ENCODE data around the gene DHRSX. TPM values are rescaled to one million over a fixed set of nuclear protein-coding genes. Genes with fewer than 3 reads are reported as not detected.
A peak's percentile ranks its signal among the peaks of the same experiment; 100 is the strongest.
"Not testable (repeated sequence)": the region's sequence is repeated elsewhere in the genome, so short reads cannot be mapped to it uniquely, and the experiment has no call there.

DHRSX gene
- total and polyA plus RNA-seq, 4 experiments from 2014 or later = 12.1 to 23.5 (median 16.5) TPM

DNA sequence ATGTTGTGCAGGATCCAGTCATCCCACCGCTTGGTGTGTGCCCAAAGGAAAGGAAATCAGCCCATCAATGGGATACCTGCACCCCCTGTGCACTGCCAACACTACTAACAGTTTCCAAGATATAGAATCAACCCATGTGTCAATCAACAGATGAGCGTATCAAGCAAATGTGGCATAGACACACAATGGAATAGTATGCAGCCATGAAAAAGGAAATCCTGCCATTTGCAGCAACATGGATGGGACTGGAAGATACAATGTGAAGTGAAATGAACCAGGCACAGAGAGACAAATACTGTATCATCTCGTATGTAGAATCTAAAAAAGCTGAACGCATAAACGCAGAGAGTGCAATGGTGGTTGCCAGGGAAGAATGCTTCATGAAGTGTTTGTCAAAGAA, 20.8 kb downstream of the DHRSX start:
- H3K27me3 Mint-ChIP-seq; H3K27ac Mint-ChIP-seq; H3K27ac ChIP-seq (ENCODE audit: low read depth, low read length); H3K36me3 ChIP-seq (ENCODE audit: insufficient read depth, low read length); DNase-seq; H3K27me3 ChIP-seq (ENCODE audit: insufficient read depth, low read length); H3K9me3 Mint-ChIP-seq; H3K4me3 ChIP-seq (ENCODE audit: low read length in 2 of 2); intact Hi-C loops (cut with micrococcal nuclease); POLR2A ChIA-PET (ENCODE audit: partially characterized antibody); CTCF ChIA-PET (ENCODE audit: partially characterized antibody); H3K4me3 Mint-ChIP-seq; H3K4me1 ChIP-seq (ENCODE audit: insufficient read depth, low read length); H3K9me3 ChIP-seq (ENCODE audit: control insufficient read depth in 1 of 2, low read length in 2 of 2): not testable (repeated sequence)
- Mint-ChIP-seq H3K4me1 (peaks cover 4 to 15% (median 10%) of the 10 kb centered on the region in 4 donors), H3K36me3 (peaks cover 11 to 22% of the 10 kb centered on the region in 2 donors)

DNA sequence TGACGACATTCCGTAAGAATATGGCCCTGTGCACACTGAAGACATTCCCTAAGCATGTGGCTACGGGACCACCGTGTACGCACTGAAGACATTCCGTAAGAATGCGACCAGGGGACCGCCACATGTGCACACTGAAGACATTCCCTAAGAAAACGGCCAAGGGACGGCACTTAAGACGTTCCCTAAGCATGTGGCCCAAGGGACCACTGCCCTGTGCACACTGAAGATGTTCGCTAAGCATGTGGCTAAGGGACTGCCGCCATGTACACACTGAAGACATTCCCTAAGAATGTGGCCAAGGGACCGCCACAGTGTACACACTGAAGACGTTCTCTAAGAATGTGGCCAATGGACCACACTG, 21.4 kb downstream of the DHRSX start:
- no peak for DNase-seq
- H3K27me3 ChIP-seq (ENCODE audit: insufficient read depth, low read length) = no peaks in the 10 kb centered on the region
- H3K9me3 ChIP-seq (ENCODE audit: control insufficient read depth in 1 of 2, low read length in 2 of 2) = no peaks in the 10 kb centered on the region
- POLR2A ChIA-PET (ENCODE audit: partially characterized antibody) = no interaction called here
- Mint-ChIP-seq H3K36me3 (peaks cover 11 to 20% of the 10 kb centered on the region in 2 donors), H3K9me3 (peaks cover 0 to 8% (median 3%) of the 10 kb centered on the region in 8 donors), H3K27ac (no peak overlapping the region), H3K27me3 (no peaks in the 10 kb centered on the region), H3K4me1 (peaks cover 4 to 16% (median 14%) of the 10 kb centered on the region in 4 donors), H3K4me3 (no peak overlapping the region)
- H3K4me3 ChIP-seq (ENCODE audit: low read length in 2 of 2) = no peak overlapping the region
- intact Hi-C loops (cut with micrococcal nuclease) = no loop called here
- no peak overlapping the region for H3K27ac ChIP-seq (ENCODE audit: low read depth, low read length)
- CTCF ChIA-PET (ENCODE audit: partially characterized antibody) = no interaction called here
- H3K36me3 ChIP-seq (ENCODE audit: insufficient read depth, low read length) = no peaks in the 10 kb centered on the region
- no peaks in the 10 kb centered on the region for H3K4me1 ChIP-seq (ENCODE audit: insufficient read depth, low read length)

DNA sequence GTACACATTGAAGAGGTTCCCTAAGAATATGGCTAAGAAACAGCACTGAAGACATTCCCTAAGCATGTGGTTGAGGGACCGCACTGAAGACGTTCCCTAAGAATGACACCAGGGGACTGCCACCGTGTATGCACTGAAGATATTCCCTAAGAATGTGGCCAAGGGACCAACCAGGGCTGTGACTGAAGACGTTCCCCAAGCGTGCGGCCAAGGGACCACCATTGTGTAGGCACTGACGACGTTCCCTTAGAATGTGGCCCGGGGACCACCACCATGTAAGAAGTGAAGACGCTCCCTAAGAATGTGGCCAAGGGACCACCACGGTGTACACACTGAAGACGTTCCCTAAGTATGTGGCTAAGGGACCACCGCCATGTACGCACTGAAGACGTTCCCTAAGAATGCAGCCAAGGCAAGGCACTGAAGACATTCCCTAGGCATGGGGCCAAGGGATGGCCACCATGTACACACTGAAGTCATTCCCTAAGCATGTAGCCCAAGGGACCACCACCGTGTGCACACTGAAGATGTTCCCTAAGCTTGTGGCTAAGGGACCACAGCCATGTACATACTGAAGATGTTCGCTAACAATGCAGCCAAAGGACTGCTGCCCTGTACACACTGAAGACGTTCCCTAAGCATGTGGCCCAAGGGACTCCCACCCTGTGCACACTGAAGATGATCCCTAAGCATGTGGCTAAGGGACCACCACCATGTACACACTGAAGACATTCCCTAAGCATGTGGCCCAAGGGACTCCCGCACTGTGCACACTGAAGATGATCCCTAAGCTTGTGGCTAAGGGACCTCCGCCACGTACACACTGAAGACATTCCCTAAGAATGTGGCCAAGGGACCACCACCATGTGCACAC, 22.0 kb downstream of the DHRSX start:
- Mint-ChIP-seq H3K9me3 (peaks cover 0 to 8% (median 3%) of the 10 kb centered on the region in 8 donors), H3K4me3 (no peak overlapping the region), H3K27ac (no peak overlapping the region), H3K36me3 (peaks cover 11 to 16% of the 10 kb centered on the region in 2 donors), H3K4me1 (peaks cover 5 to 16% (median 14%) of the 10 kb centered on the region in 4 donors), H3K27me3 (no peaks in the 10 kb centered on the region)
- ChIA-PET CTCF (ENCODE audit: partially characterized antibody) (no interaction called here), POLR2A (ENCODE audit: partially characterized antibody) (no interaction called here)
- intact Hi-C loops (cut with micrococcal nuclease) = no loop called here
- Histone ChIP-seq H3K36me3 (ENCODE audit: insufficient read depth, low read length) (no peaks in the 10 kb centered on the region), H3K4me1 (ENCODE audit: insufficient read depth, low read length) (no peaks in the 10 kb centered on the region), H3K27me3 (ENCODE audit: insufficient read depth, low read length) (no peaks in the 10 kb centered on the region), H3K4me3 (ENCODE audit: low read length in 2 of 2) (no peak overlapping the region), H3K9me3 (ENCODE audit: control insufficient read depth in 1 of 2, low read length in 2 of 2) (no peaks in the 10 kb centered on the region), H3K27ac (ENCODE audit: low read depth, low read length) (no peak overlapping the region)
- DNase-seq = no peak

DNA sequence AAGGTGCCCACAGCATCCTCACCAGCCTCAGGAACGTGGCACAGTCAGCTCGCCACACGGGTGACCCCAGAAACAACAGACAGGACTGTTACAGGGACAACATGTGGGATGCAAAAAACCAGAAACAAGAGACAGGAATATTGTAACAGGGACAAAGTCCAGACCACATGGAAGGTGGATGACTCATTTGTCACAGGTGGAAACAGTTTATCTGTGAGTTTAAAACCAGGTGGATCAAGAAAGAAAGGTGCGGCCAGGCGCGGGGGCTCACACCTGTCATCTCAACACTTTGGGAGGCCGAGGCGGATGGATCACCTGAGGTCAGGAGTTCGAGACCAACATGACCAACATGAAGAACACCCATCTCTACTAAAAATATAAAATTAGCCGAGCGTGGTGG, 23.5 kb downstream of the DHRSX start:
- H3K9me3 Mint-ChIP-seq; H3K36me3 ChIP-seq (ENCODE audit: insufficient read depth, low read length); H3K27me3 Mint-ChIP-seq; H3K27ac ChIP-seq (ENCODE audit: low read depth, low read length); intact Hi-C loops (cut with micrococcal nuclease); H3K9me3 ChIP-seq (ENCODE audit: control insufficient read depth in 1 of 2, low read length in 2 of 2); H3K4me3 ChIP-seq (ENCODE audit: low read length in 2 of 2); POLR2A ChIA-PET (ENCODE audit: partially characterized antibody); H3K4me1 ChIP-seq (ENCODE audit: insufficient read depth, low read length); DNase-seq; CTCF ChIA-PET (ENCODE audit: partially characterized antibody); H3K27ac Mint-ChIP-seq; H3K27me3 ChIP-seq (ENCODE audit: insufficient read depth, low read length): not testable (repeated sequence)
- Mint-ChIP-seq H3K4me3 (peak overlapping the region in 1 of 8 donors; percentile 54), H3K4me1 (peaks cover 4 to 16% (median 13%) of the 10 kb centered on the region in 4 donors), H3K36me3 (peaks cover 8 to 17% of the 10 kb centered on the region in 2 donors)

DNA sequence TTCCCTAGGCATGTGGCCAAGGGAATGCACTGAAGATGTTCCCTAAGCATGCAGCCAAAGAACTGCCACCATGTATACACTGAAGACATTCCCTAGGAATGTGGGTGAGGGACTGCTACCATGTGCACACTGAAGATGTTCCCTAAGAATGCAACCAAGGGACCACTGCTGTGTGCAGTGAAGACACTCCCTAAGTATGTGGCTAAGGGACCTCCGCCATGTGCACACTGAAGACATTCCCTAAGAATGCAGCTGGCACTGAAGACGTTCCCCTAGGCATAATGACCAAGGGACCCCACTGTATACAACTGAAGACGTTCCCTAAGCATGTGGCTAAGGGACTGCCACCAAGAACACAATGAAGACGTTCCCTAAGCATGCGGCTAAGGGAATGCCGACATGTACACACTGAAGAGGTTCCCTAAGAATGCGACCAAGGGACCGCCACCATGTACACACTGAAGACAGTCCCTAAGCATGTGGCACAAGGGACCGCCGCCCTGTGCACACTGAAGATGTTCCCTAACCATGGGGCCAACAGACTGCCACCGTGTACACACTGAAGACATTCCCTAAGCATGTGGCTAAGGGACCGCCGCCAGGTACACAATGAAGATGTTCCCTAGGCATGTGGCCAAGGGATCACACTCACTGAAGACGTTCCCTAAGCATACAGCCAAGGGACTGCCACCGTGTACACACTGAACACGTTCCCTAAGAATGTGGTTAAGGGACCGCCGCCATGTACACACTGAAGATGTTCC, 25.6 kb downstream of the DHRSX start:
- POLR2A ChIA-PET (ENCODE audit: partially characterized antibody) = no interaction called here
- Mint-ChIP-seq H3K4me1 (peaks cover 4 to 16% (median 13%) of the 10 kb centered on the region in 4 donors), H3K36me3 (peaks cover 6 to 16% of the 10 kb centered on the region in 2 donors)

DNA sequence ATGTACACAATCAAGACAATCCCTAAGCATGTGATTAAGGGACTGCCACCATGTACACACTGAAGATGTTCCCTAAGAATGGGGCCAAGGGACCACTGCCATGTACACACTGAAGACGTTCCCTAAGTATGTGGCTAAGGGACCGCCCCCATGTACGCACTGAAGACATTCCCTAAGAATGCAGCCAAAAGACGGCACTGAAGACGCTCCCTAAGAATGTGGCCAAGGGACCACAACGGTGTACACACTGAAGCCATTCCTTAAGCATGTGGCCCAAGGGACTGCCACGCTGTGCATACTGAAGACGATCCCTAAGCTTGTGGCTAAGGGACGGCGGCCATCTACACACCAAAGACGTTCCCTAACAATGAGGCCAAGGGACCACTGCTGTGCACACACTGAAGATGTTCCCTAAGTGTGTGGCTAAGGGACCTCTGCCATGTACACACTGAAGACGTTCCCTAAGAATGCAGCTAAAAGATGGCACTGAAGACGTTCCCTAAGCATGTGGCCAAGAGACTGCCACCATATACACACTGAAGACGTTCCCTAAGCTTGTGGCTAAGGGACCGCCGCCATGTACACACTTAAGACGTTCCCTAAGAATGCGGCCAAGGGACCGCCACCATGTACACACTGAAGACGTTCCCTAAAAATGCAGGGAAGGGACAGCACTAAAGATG, 26.4 kb downstream of the DHRSX start:
- Histone ChIP-seq H3K9me3 (ENCODE audit: control insufficient read depth in 1 of 2, low read length in 2 of 2) (no peaks in the 10 kb centered on the region), H3K4me3 (ENCODE audit: low read length in 2 of 2) (no peak overlapping the region), H3K27me3 (ENCODE audit: insufficient read depth, low read length) (no peaks in the 10 kb centered on the region), H3K27ac (ENCODE audit: low read depth, low read length) (no peak overlapping the region), H3K4me1 (ENCODE audit: insufficient read depth, low read length) (no peaks in the 10 kb centered on the region), H3K36me3 (ENCODE audit: insufficient read depth, low read length) (no peaks in the 10 kb centered on the region)
- Mint-ChIP-seq H3K27ac (no peak overlapping the region), H3K36me3 (peaks cover 2 to 14% of the 10 kb centered on the region in 2 donors), H3K4me3 (no peak overlapping the region), H3K9me3 (peaks cover 0 to 5% (median under 1%) of the 10 kb centered on the region in 8 donors), H3K4me1 (peaks cover 4 to 16% (median 14%) of the 10 kb centered on the region in 4 donors), H3K27me3 (no peaks in the 10 kb centered on the region)
- CTCF ChIA-PET (ENCODE audit: partially characterized antibody) = no interaction called here
- POLR2A ChIA-PET (ENCODE audit: partially characterized antibody) = no interaction called here
- intact Hi-C loops (cut with micrococcal nuclease) = no loop called here
- no peak for DNase-seq

More for the DNA sequence above, 25.6 kb downstream of the DHRSX start:
- no peak overlapping the region for H3K4me3 ChIP-seq (ENCODE audit: low read length in 2 of 2)
- no peaks in the 10 kb centered on the region for H3K27me3 Mint-ChIP-seq
- no peaks in the 10 kb centered on the region for H3K9me3 ChIP-seq (ENCODE audit: control insufficient read depth in 1 of 2, low read length in 2 of 2)
- H3K27ac ChIP-seq (ENCODE audit: low read depth, low read length) = no peak overlapping the region
- H3K36me3 ChIP-seq (ENCODE audit: insufficient read depth, low read length) = no peaks in the 10 kb centered on the region
- intact Hi-C loops (cut with micrococcal nuclease) = no loop called here
- CTCF ChIA-PET (ENCODE audit: partially characterized antibody) = no interaction called here
- H3K4me3 Mint-ChIP-seq = no peak overlapping the region
- H3K27me3 ChIP-seq (ENCODE audit: insufficient read depth, low read length) = no peaks in the 10 kb centered on the region
- H3K9me3 Mint-ChIP-seq = peaks cover 0 to 7% (median 3%) of the 10 kb centered on the region in 8 donors
- no peak for DNase-seq
- H3K27ac Mint-ChIP-seq = no peak overlapping the region
- no peaks in the 10 kb centered on the region for H3K4me1 ChIP-seq (ENCODE audit: insufficient read depth, low read length)

DNA sequence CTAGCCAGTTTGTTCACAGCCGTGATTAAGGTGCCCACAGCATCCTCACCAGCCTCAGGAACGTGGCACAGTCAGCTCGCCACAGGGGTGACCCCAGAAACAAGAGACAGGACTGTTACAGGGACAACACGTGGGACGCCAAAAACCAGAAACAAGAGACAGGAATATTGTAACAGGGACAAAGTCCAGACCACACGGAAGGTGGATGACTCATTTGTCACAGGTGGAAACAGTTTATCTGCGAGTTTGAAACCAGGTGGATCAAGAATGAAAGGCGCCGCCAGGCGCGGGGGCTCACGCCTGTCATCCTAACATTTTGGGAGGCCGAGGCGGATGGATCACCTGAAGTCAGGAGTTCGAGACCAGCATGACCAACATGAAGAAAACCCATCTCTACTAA, 27.7 kb downstream of the DHRSX start:
- H3K27me3 Mint-ChIP-seq; CTCF ChIA-PET (ENCODE audit: partially characterized antibody); H3K27ac ChIP-seq (ENCODE audit: low read depth, low read length); H3K27ac Mint-ChIP-seq; intact Hi-C loops (cut with micrococcal nuclease); H3K9me3 ChIP-seq (ENCODE audit: control insufficient read depth in 1 of 2, low read length in 2 of 2); H3K27me3 ChIP-seq (ENCODE audit: insufficient read depth, low read length); POLR2A ChIA-PET (ENCODE audit: partially characterized antibody); H3K9me3 Mint-ChIP-seq; H3K36me3 ChIP-seq (ENCODE audit: insufficient read depth, low read length); H3K4me1 ChIP-seq (ENCODE audit: insufficient read depth, low read length); H3K4me3 ChIP-seq (ENCODE audit: low read length in 2 of 2); DNase-seq; H3K4me3 Mint-ChIP-seq: not testable (repeated sequence)
- Mint-ChIP-seq H3K4me1 (peaks cover 4 to 16% (median 11%) of the 10 kb centered on the region in 4 donors), H3K36me3 (peaks cover 2 to 20% of the 10 kb centered on the region in 2 donors)

Data from CD4-positive, alpha-beta memory T cell (primary cell).